ENCODE data around the gene FHIP1B. TPM values are rescaled to one million over a fixed set of nuclear protein-coding genes. Genes with fewer than 3 reads are reported as not detected.

Gene FHIP1B
- total RNA-seq, 1 donor from 2014 or later: 47.0 TPM

GRCh38 chr11:6175440-6175839 lies 59.0 kb downstream of the FHIP1B start:
- Mint-ChIP-seq H3K4me3 (no peak overlapping the region), H3K27me3 (ENCODE audit: low read depth) (peaks cover 16% of the 10 kb centered on the region), H3K4me1 (no peaks in the 10 kb centered on the region), H3K27ac (no peak overlapping the region), H3K36me3 (no peaks in the 10 kb centered on the region), H3K9me3 (no peaks in the 10 kb centered on the region)
- no peak for DNase-seq (ENCODE audit: low spot score in 2 of 2, unreplicated experiment in 2 of 2)
- no peak for TF ChIP-seq CTCF (IDR thresholded peaks at IDR 0.05; ENCODE audit: unreplicated experiment)

- Mint-ChIP-seq H3K9me3 (peaks cover 11% of the 10 kb centered on the region), H3K4me1 (no peaks in the 10 kb centered on the region), H3K27me3 (ENCODE audit: low read depth) (peaks cover 20% of the 10 kb centered on the region), H3K27ac (no peak within 1 kb of the TSS), H3K4me3 (no peak within 1 kb of the TSS), H3K36me3 (no peaks in the 10 kb centered on the region)
- no peak for DNase-seq (ENCODE audit: low spot score in 2 of 2, unreplicated experiment in 2 of 2)
- no peak for TF ChIP-seq CTCF (IDR thresholded peaks at IDR 0.05; ENCODE audit: unreplicated experiment)
These were observed 64.2 kb downstream of the FHIP1B start, which contains the start of gene OR52B2 for GRCh38 chr11:6170226-6170625. TSS of gene OR52B2 (minus strand) at chr11:6170326. CDS start at chr11:6170326, 0 bp downstream.

Other genes starting within 250 kb of the FHIP1B start
- gene OR52L1, start 247.7 kb downstream of the FHIP1B start, total RNA-seq: not detected in 3 replicates
- gene OR56A4, start 227.7 kb downstream of the FHIP1B start, total RNA-seq: 0.09 to 0.11 TPM (median 0.11 TPM) in 3 replicates
- gene OR56A1, start 203.9 kb downstream of the FHIP1B start, total RNA-seq: 0.09 to 0.20 TPM (median 0.13 TPM) in 3 replicates
- gene OR56B4, start 127.0 kb downstream of the FHIP1B start, total RNA-seq: not detected in 3 replicates
- gene OR52B2, start 64.3 kb downstream of the FHIP1B start, total RNA-seq: not detected in 3 replicates
- not detected in 3 replicates for gene OR52W1, start 35.4 kb downstream of the FHIP1B start, total RNA-seq
- gene C11orf42, start 29.1 kb downstream of the FHIP1B start, total RNA-seq: not detected in 3 replicates
- 0.27 to 0.54 TPM (median 0.49 TPM) in 3 replicates for gene CNGA4, start 4.5 kb upstream of the FHIP1B start, total RNA-seq
- gene CCKBR, start 25.2 kb upstream of the FHIP1B start, total RNA-seq: 3.7 to 4.6 TPM (median 3.8 TPM) in 3 replicates
- 15.3 to 16.4 TPM (median 16.3 TPM) in 3 replicates for gene CAVIN3, start 85.9 kb upstream of the FHIP1B start, total RNA-seq
- gene SMPD1, start 155.8 kb upstream of the FHIP1B start, total RNA-seq: 24.9 to 27.2 TPM (median 27.1 TPM) in 3 replicates
- gene APBB1, start 184.5 kb upstream of the FHIP1B start, total RNA-seq: 61.7 to 64.2 TPM (median 62.4 TPM) in 3 replicates
- 5.2 to 9.9 TPM (median 9.5 TPM) in 3 replicates for gene HPX, start 206.4 kb upstream of the FHIP1B start, total RNA-seq
- 25.9 to 30.3 TPM (median 26.5 TPM) in 3 replicates for gene TRIM3, start 239.3 kb upstream of the FHIP1B start, total RNA-seq
- 72.2 to 73.1 TPM (median 72.3 TPM) in 3 replicates for gene ARFIP2, start 246.7 kb upstream of the FHIP1B start, total RNA-seq
- 34.0 to 37.2 TPM (median 36.4 TPM) in 3 replicates for gene TIMM10B, start 246.9 kb upstream of the FHIP1B start, total RNA-seq